Activated CD8-positive, alpha-beta memory T cell treated with anti-CD3 and anti-CD28 coated beads for 24 hours (primary cell): Measurements from ENCODE around the gene CMPK1.
"Not testable (repeated sequence)": the region's sequence is repeated elsewhere in the genome, so short reads cannot be mapped to it uniquely, and the experiment has no call there.

Source experiments
- DNase-seq: peaks from one replicate; pipeline ENCODE4 v3.0.0-alpha.2; 2020

The CMPK1 gene

GRCh38 chr1:47333578-47333921 lies at the start of gene CMPK1:
CMPK1 (plus strand) TSS chr1:47333790; CDS start chr1:47333946, 156 bp downstream.
- peak; percentile 89 for DNase-seq

- not testable (repeated sequence) for DNase-seq
Measured at GRCh38 chr1:47288116-47288515, 45.5 kb upstream of the CMPK1 start.

- DNase-seq, result not testable (repeated sequence)
Measured at GRCh38 chr1:47294863-47295262, 38.7 kb upstream of the CMPK1 start.

- DNase-seq, result no peak
Measured at GRCh38 chr1:47295579-47295978, 38.0 kb upstream of the CMPK1 start.

- DNase-seq, result no peak
Measured at GRCh38 chr1:47298025-47298699, 35.4 kb upstream of the CMPK1 start.

GRCh38 chr1:47302472-47302871 lies 31.1 kb upstream of the CMPK1 start:
- DNase-seq, result no peak

- DNase-seq, result no peak
Measured at GRCh38 chr1:47309427-47309826, 24.2 kb upstream of the CMPK1 start.

GRCh38 chr1:47313915-47314664 lies 19.5 kb upstream of the CMPK1 start, which contains the start of gene STIL:
STIL (minus strand) TSS chr1:47314147; CDS start chr1:47310319, 3,828 bp downstream.
- peak; percentile 96 for DNase-seq

GRCh38 chr1:47317841-47318240 lies 15.7 kb upstream of the CMPK1 start:
- no peak for DNase-seq

- not testable (repeated sequence) for DNase-seq
Measured at GRCh38 chr1:47319968-47320367, 13.6 kb upstream of the CMPK1 start.

- no peak for DNase-seq
Measured at GRCh38 chr1:47323599-47324031, 10.0 kb upstream of the CMPK1 start.

GRCh38 chr1:47324682-47325081 lies 8.9 kb upstream of the CMPK1 start:
- no peak for DNase-seq

- DNase-seq, result no peak
Measured at GRCh38 chr1:47325528-47325927, 8.1 kb upstream of the CMPK1 start.

- no peak for DNase-seq
Measured at GRCh38 chr1:47326271-47326670, 7.3 kb upstream of the CMPK1 start.

- no peak for DNase-seq
Measured at GRCh38 chr1:47328992-47329391, 4.6 kb upstream of the CMPK1 start.

GRCh38 chr1:47330212-47330611 lies 3.4 kb upstream of the CMPK1 start:
- no peak for DNase-seq

- no peak for DNase-seq
Measured at GRCh38 chr1:47331875-47332274, 1.7 kb upstream of the CMPK1 start.

GRCh38 chr1:47332779-47333577 lies 612 bp upstream of the CMPK1 start:
- DNase-seq, result no peak

- DNase-seq, result peak; percentile 90
Measured at GRCh38 chr1:47333922-47334764, 553 bp downstream of the CMPK1 start.

GRCh38 chr1:47334765-47335435 lies 1.3 kb downstream of the CMPK1 start:
- no peak for DNase-seq

GRCh38 chr1:47337350-47337749 lies 3.8 kb downstream of the CMPK1 start:
- DNase-seq, result no peak
